ENCODE results near the gene MCM7.
"Not testable (repeated sequence)": the region's sequence is repeated elsewhere in the genome, so short reads cannot be mapped to it uniquely, and the experiment has no call there.

The MCM7 gene

DNA sequence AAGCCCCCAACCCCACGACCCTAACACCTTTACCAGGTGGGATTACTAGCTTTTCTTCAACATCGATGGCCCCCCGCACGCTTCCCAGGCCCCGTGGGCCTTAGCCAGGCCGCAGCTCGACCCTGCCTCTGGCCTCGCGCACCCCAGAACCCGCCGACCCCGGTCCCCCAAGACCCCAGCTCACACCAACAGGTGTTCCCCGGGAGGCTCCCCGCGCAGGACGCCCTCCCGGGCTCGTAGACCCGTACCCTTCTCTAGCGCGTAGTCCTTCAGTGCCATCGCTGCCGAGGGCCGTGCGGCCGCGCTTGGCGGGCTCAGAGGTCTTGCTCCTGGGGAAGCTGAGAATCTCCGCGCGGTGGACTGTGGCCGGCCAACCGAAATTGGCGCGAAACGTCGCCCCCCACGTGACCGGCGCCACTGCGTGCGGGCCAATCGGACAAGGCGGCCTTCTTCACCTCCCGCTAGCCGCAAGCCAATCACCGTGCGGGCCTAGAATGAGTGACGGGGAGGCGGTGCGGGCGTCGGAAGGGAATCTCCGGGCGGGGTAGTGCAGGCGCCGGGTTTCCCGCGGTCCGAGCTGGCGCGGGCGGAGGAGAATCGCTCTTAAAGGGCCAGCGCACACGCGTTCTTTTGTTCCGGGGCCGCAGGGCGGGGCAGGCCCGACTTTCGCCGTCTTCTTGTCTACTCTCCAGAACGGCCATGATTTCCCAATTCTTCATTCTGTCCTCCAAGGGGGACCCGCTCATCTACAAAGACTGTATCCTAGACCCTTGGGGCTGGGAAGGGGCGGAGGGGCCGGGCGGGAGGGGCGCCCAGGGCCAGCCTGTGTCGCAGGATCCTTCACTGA lies at the start of gene MCM7, which contains the start of gene AP4M1:
MCM7 (minus strand) TSS at position 382 of the 847 bp plus-strand sequence; CDS start at position 279, 103 bp downstream.
AP4M1 (plus strand) TSS at position 628 of the 847 bp plus-strand sequence; CDS start at position 700, 72 bp downstream.
- DNase-seq, result peak; percentile 97

DNA sequence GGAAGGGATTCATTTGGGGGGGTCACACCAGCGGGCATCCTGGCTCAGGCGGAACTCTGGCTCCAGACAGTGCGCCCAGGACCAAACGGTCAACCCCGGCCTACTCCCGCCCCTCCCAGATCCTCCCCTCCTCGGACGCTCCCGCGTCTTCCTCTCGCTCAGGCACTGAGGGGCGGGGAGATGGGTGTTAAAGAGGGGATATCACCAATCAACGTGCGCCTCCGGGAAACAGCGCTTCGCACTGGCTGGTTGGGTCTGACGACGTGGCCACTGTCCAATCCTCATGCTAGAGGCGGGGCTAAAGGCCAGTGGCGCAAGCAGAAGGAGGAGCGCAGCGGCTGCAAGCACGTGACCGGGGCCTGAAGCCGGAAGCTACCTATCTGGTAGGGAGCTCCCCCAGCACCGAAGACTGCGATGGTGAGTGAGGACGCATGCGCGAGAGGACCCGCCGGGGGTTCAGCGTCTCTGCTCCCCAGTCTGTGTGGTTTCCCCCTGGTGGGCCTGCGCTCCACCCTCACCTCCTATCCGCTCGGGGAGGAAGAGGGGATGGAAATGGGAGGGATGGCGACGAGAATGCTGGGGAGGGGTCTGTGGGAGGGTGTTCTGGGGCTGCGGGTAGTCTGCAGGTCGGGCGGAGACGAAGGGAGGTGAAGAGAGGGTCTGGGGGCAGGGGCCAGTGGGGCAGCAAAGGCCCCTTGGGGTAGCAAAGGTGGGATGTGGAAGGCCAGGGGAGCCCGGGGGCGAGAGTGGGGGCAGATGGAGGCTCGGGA lies 47.5 kb upstream of the MCM7 start, which contains the start of gene LAMTOR4:
LAMTOR4 (plus strand) TSS at position 360 of the 770 bp plus-strand sequence; CDS start at position 415, 55 bp downstream.
- DNase-seq, result peak; percentile 99

DNA sequence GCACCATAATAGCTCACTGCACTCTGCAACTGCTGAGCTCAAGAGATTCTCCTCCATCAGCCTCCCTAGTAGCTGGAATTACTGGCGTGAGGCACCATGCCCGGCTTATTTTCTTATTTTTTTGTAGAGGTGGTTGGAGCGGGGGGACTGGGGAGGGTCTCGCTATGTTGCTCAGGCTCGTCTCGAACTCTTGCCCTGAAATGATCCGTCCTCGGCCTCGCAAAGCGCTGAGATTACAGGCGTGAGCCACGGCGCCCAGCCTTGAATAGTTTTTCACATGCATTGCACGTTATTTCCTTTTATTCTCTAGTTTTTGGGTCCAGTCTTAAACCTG lies 47.0 kb upstream of the MCM7 start:
- DNase-seq, result no peak

GRCh38 chr7:100147278-100147677 lies 46.1 kb upstream of the MCM7 start:
- no peak for DNase-seq

- not testable (repeated sequence) for DNase-seq
These were observed 45.2 kb upstream of the MCM7 start for GRCh38 chr7:100146350-100146749.

DNA sequence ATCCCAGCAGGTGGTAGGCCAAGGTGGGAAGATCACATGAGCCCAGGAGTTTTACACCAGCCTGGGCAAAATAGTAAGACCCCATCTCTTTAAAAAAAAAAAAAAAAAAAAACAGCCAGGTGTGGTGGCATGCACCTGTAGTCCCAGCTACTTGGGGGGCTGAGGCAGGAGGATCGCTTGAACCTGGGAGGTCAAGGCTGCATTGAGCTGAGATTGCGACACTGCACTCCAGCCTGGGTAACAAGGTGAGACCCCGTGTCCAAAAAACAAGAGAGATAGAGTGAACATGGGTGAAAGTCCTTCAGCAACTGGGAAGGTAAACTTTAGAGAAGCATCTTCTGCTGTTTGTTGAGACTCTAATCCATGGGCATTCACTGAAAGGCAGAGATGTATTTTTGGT lies 41.3 kb upstream of the MCM7 start:
- DNase-seq, result no peak

- no peak for DNase-seq
These were observed 40.4 kb upstream of the MCM7 start for GRCh38 chr7:100141555-100141949.

DNA sequence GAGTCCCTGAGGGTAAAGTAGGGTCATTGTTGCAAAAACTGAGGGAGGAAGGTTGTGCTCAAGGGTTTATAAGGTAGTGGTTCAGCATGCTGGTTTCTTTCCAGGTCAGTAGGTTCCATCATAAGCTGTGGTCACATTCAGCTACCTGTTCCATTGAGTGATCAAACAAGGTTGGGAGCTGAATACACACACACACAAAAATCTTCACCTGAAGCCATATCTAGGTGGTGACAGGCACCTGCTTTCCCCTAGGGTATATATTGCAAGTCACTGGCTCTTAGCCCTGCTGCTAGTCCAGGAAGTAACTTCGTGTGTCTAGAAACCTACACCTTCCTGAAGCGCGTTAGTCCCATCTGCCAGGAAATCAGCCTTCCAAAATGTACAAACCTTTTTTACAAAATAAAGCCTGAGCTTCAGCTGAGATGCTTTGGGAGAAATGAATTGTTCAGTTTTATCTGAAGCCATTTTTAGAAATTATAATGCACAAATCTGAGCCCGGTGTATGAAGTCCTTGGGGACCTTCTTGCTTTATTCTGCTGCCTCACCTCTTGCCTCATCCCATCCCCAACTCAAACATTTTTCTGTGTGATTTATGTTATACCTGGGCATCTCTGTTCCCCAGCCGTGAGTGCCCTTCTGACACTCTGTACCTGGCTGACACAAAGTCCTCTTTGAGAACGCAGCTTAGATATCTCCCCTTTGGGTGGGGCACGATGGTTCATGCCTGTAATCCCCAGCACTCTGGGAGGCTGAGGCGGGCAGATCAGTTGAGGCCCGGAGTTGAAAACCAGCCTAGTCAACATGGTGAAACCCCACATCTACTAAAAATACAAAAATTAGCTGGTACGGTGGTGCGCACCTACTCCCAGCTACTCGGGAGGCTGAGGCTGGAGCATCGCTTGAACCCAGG lies 36.9 kb upstream of the MCM7 start:
- DNase-seq, result no peak

DNA sequence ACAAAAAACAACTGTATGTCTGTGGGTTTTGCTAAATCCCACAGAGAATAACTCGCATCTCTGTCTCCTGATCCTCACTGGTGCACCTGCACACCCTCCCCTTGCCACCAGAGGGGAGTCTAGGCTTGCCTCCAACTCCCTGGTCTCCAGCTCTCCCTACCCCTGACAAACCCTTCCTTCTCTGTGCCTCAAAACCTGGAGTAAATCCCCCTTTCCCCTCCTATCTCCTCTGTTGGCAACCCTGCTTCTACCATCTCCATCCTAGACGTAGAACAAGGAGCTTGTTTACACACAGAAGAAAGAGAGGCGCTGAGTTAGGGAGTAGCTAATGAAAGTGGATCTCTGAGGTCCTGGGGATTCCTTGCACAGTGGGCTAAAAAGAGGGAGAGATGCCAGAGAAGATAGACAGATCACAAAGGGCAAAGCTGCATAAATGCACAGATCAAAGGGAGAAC lies 31.5 kb upstream of the MCM7 start:
- peak; percentile 41 for DNase-seq

DNA sequence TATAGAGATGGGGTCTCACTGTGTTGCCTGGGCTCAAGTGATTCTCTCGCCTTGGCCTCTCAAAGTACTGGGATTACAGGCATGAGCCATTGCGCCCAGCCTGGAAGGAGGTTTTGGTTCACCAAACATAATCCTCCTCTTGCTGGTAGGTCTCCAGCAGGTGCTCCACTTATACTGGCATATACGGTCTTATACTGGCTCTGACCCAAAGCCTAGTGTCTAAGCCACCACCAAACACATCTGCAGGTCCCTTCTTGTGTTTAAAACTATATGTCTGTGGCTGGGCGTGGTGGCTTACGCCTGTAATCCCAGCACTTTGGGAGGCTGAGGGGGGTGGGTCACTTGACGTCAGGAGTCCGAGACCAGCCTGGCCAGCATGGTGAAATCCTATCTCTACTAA lies 30.9 kb upstream of the MCM7 start:
- no peak for DNase-seq

- peak; percentile 50 for DNase-seq
These were observed 29.6 kb upstream of the MCM7 start for GRCh38 chr7:100130608-100131453.

GRCh38 chr7:100130220-100130607 lies 29.0 kb upstream of the MCM7 start:
- DNase-seq, result not testable (repeated sequence)

DNA sequence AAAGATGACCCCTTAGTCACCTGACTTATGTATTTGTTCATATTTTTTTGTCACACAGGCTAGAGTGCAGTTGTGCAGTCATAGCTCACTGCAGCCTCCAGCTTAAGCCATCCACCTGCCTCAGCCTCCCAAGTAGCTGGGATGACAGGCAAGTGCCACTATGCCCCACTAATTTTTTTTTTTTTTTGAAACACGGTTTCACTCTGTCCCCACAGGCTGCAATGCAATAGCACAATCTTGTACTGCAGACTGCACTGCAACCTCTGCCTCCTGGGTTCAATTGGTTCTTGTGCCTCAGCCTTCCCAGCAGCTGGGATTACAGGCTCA lies 27.4 kb upstream of the MCM7 start:
- DNase-seq, result no peak

DNA sequence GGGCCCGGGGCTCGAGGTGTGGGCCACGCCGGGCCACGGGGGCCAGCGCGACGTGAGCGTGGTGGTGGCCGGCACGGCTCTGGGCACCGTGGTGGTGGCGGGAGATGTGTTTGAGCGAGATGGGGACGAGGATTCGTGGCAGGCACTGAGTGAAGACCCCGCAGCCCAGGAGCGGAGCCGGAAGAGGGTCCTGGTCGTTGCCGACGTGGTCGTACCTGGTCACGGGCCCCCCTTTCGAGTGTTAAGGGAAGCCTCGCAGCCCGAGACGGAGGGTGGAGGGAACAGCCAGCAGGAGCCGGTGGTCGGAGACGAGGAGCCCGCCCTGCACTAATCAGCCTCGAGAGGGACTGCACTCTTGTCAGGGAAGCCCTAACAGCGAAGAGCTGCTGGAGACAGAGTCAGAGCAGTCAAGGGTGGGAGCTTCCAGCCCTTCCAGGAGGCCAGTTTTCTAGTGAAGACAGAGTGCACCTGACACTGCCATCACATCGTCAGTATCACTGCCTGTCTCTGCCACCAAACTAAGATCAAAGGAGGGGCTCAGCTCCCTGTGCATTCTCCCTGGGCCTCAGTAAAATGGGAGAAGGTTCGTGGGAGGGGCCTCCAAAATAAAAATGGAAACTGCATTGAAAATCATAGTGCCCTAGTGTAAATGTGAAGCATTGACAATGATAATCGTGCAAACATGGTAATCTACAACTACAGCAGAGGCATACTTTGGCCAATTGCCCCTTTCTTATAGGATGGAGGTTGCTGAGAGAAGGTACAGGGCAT lies 26.9 kb upstream of the MCM7 start:
- no peak for DNase-seq

- DNase-seq, result peak; percentile 85
These were observed 26.0 kb upstream of the MCM7 start, which contains the start of gene MBLAC1 for GRCh38 chr7:100126931-100127865. Gene MBLAC1 (plus strand): TSS chr7:100126967. CDS start chr7:100127396, 429 bp downstream.

- DNase-seq, result no peak
These were observed 25.2 kb upstream of the MCM7 start for GRCh38 chr7:100126239-100126930.

DNA sequence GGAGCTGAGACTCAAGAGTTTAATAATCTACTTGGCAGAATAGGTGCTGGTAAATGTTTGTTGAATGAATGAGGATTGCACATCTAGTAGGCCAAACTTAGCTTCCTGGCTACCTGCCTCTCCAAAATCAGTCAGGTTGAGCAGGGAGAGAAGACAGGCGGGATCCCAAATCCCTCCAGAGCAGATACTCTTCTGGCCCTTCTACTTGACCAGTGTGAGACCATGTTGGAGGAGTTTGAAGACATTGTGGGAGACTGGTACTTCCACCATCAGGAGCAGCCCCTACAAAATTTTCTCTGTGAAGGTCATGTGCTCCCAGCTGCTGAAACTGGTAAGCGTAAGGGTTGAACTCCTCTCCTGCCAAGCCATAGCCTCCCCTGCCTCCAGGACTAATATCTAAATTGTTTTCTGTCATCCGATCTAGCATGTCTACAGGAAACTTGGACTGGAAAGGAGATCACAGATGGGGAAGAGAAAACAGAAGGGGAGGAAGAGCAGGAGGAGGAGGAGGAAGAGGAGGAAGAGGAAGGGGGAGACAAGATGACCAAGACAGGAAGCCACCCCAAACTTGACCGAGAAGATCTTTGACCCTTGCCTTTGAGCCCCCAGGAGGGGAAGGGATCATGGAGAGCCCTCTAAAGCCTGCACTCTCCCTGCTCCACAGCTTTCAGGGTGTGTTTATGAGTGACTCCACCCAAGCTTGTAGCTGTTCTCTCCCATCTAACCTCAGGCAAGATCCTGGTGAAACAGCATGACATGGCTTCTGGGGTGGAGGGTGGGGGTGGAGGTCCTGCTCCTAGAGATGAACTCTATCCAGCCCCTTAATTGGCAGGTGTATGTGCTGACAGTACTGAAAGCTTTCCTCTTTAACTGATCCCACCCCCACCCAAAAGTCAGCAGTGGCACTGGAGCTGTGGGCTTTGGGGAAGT lies 23.4 kb upstream of the MCM7 start:
- DNase-seq, result no peak

DNA sequence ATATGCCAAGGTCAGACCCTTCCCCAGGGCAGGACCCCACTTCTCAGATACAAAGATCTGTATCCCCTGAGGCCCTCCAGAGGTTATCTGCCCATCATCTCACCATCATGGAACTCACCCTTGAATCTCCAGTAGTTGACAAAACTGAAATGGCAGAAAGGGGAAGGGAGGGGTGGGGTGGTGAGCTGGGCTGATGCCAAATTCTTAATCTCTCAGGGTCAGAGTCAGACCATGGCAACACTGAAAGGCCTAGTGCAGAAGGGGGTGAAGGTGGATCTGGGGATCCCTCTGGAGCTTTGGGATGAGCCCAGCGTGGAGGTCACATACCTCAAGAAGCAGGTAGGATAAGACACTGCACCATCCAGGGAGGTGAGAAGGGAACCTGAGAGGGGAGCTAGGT lies 21.4 kb upstream of the MCM7 start:
- DNase-seq, result no peak
